Right lobe of liver (tissue), 4 donors: ENCODE results near the gene ZBTB17.

ENCODE experiments used
- POLR2A ChIP-seq: fragments of 450-650 bp; IDR thresholded peaks from one replicate; pipeline ENCODE4 v1.6.1; 2017; ENCODE audit warnings: antibody characterized with exemption, mild to moderate bottlenecking
- TF ChIP-seq, protein P1 (sequence below), 4 donors: fragments of 200-600 bp in 3 of 4; fragments of 450-650 bp in 1 of 4; IDR thresholded peaks; one replicate each; pipeline versions ENCODE4 v1.5.1 to v1.8.0; 2016 to 2022; ENCODE audit warnings: antibody characterized with exemption in 4 of 4, mild to moderate bottlenecking in 2 of 4
- donor health status: DM: no; HTN: no; CAD: no.
- donor health status: DM: no; HTN: no; CAD: no.
- donor health status: DM: no; HTN: yes; CAD: no.

DNA sequence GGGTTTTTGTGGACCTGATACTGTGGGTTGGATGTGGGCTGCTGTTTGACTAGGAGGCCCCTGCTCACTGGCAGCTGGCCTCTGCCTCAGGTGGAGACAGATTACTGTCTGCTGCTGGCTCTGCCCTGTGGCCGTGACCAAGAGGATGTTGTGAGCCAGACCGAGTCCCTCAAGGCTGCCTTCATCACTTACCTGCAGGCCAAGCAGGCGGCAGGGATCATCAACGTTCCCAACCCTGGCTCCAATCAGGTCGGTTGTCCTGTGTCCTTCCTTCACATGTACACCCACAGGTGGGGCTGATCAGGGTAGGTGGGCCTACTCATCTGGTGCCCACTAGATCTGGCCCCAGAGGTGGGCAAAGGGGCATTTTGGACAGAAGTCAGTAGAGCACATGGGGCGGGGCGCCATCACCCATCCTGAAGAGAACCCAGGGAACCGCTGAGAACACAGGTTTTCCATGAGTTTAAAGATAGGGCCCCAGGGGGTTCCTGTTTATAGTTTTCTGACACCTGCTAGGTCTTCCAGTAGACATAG, 37.2 kb downstream of the ZBTB17 start:
- TF ChIP-seq, protein P1, sequence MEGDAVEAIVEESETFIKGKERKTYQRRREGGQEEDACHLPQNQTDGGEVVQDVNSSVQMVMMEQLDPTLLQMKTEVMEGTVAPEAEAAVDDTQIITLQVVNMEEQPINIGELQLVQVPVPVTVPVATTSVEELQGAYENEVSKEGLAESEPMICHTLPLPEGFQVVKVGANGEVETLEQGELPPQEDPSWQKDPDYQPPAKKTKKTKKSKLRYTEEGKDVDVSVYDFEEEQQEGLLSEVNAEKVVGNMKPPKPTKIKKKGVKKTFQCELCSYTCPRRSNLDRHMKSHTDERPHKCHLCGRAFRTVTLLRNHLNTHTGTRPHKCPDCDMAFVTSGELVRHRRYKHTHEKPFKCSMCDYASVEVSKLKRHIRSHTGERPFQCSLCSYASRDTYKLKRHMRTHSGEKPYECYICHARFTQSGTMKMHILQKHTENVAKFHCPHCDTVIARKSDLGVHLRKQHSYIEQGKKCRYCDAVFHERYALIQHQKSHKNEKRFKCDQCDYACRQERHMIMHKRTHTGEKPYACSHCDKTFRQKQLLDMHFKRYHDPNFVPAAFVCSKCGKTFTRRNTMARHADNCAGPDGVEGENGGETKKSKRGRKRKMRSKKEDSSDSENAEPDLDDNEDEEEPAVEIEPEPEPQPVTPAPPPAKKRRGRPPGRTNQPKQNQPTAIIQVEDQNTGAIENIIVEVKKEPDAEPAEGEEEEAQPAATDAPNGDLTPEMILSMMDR (IDR thresholded peaks at IDR 0.05): no peak
- no peak for TF ChIP-seq POLR2A
